GM20000 (cell line): ENCODE data around the gene DONSON.

Experiments
- DNase-seq: peaks from one replicate; pipeline ENCODE4 v3.0.0; 2012; ENCODE audit warnings: low spot score
- TF ChIP-seq, protein P1 (sequence below): IDR thresholded peaks from 2 replicates; pipeline ENCODE4 v1.5.1; 2012; ENCODE audit warnings: mild to moderate bottlenecking, control low read depth; ENCODE audit errors: extremely low read depth, missing control alignments

DONSON gene

DNA sequence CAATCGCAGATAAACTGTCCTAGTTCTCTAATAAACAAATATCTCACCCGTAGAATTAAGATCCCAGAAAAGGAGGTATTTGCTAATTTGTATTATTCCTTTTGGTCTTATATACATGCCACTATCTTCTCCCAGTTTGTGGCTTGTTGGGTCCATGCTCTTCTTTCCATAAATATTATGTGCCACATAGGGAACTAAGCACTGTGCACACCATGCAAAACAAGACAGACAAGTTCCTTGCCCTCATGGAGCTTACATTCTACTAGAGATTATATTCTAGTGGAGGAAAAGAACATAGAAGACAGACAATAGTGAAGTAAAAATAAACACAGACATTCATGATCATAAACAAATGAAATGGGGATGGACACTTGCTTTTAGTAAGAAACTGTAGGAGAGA is 51.3 kb downstream of the DONSON start:
- TF ChIP-seq, protein P1, sequence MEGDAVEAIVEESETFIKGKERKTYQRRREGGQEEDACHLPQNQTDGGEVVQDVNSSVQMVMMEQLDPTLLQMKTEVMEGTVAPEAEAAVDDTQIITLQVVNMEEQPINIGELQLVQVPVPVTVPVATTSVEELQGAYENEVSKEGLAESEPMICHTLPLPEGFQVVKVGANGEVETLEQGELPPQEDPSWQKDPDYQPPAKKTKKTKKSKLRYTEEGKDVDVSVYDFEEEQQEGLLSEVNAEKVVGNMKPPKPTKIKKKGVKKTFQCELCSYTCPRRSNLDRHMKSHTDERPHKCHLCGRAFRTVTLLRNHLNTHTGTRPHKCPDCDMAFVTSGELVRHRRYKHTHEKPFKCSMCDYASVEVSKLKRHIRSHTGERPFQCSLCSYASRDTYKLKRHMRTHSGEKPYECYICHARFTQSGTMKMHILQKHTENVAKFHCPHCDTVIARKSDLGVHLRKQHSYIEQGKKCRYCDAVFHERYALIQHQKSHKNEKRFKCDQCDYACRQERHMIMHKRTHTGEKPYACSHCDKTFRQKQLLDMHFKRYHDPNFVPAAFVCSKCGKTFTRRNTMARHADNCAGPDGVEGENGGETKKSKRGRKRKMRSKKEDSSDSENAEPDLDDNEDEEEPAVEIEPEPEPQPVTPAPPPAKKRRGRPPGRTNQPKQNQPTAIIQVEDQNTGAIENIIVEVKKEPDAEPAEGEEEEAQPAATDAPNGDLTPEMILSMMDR = no peak
- no peak for DNase-seq

GRCh38 chr21:33531007-33531406 is 57.5 kb downstream of the DONSON start:
- TF ChIP-seq, protein P1 = no peak
- no peak for DNase-seq
